MM.1S (cell line): ENCODE results near the gene SCUBE1.

Experiments used
- DNase-seq: peaks from one replicate; pipeline ENCODE4 v3.0.0-alpha.2; 2015
- H2AFZ ChIP-seq: fragments of 300-600 bp; sonication (generic); 2 replicates; pipeline ENCODE4 v1.6.0; 2016; ENCODE audit warnings: antibody characterized with exemption, low read length
- H3F3A ChIP-seq: fragments of 300-600 bp; sonication (generic); 2 replicates; pipeline ENCODE4 v1.6.1; 2016; ENCODE audit warnings: mild to moderate bottlenecking, antibody characterized with exemption, low read length, moderate library complexity, mixed read lengths; ENCODE audit not compliant: insufficient read depth
- H3K27ac ChIP-seq: fragments of 300-600 bp; sonication (generic); 2 replicates; pipeline ENCODE4 v1.5.1; 2016; ENCODE audit warnings: mild to moderate bottlenecking, low read length
- H3K27me3 ChIP-seq: fragments of 300-600 bp; sonication (generic); replicated peaks from 2 replicates; pipeline ENCODE4 v1.6.0; 2016; ENCODE audit warnings: low read length; ENCODE audit not compliant: insufficient read depth
- H3K36me3 ChIP-seq: fragments of 300-600 bp; sonication (generic); replicated peaks from 2 replicates; pipeline ENCODE4 v1.6.1; 2016; ENCODE audit warnings: mild to moderate bottlenecking, low read length, mixed read lengths; ENCODE audit not compliant: insufficient read depth
- H3K4me1 ChIP-seq: fragments of 300-600 bp; sonication (generic); 2 replicates; pipeline ENCODE4 v1.6.1; 2016; ENCODE audit warnings: low read length, mixed read lengths
- H3K4me2 ChIP-seq: fragments of 300-600 bp; sonication (generic); 2 replicates; pipeline ENCODE4 v1.6.0; 2016; ENCODE audit warnings: low read depth, low read length
- H3K4me3 ChIP-seq: fragments of 300-600 bp; sonication (generic); 2 replicates; pipeline ENCODE4 v1.5.1; 2016; ENCODE audit warnings: low read length, mixed read lengths
- H3K79me2 ChIP-seq: fragments of 300-600 bp; sonication (generic); 2 replicates; pipeline ENCODE4 v1.6.1; 2016; ENCODE audit warnings: mixed run types, low read length, mixed read lengths
- H3K9ac ChIP-seq: fragments of 300-600 bp; sonication (generic); 2 replicates; pipeline ENCODE4 v1.6.1; 2016; ENCODE audit warnings: low read length, mixed read lengths
- H3K9me2 ChIP-seq: fragments of 300-600 bp; sonication (generic); replicated peaks from 2 replicates; pipeline ENCODE4 v1.6.1; 2016; ENCODE audit warnings: mild to moderate bottlenecking, low read length, mixed read lengths; ENCODE audit not compliant: insufficient read depth
- H3K9me3 ChIP-seq: fragments of 300-600 bp; sonication (generic); replicated peaks from 2 replicates; pipeline ENCODE4 v1.6.1; 2016; ENCODE audit warnings: mild to moderate bottlenecking, low read length, mixed read lengths; ENCODE audit not compliant: insufficient read depth
- H4K20me1 ChIP-seq: fragments of 300-600 bp; sonication (generic); 2 replicates; pipeline ENCODE4 v1.6.1; 2016; ENCODE audit warnings: mild to moderate bottlenecking, low read length, moderate library complexity, mixed read lengths; ENCODE audit not compliant: insufficient read depth
- EZH2 ChIP-seq: fragments of 300-600 bp; sonication (generic); optimal IDR thresholded peaks from 2 replicates; pipeline ENCODE3; 2017; ENCODE audit warnings: low read depth, mild to moderate bottlenecking, antibody characterized with exemption, low read length, mixed read lengths
- EZH2phosphoT487 ChIP-seq: fragments of 300-600 bp; sonication (generic); IDR thresholded peaks from 2 replicates; pipeline ENCODE4 v1.6.1; 2018; ENCODE audit warnings: antibody characterized with exemption, low read length
- TF ChIP-seq, protein P1 (sequence below): fragments of 300-600 bp; sonication (generic); IDR thresholded peaks from 2 replicates; pipeline ENCODE4 v1.5.1; 2016; ENCODE audit warnings: antibody characterized with exemption, low read length, mixed read lengths

SCUBE1 gene

DNA sequence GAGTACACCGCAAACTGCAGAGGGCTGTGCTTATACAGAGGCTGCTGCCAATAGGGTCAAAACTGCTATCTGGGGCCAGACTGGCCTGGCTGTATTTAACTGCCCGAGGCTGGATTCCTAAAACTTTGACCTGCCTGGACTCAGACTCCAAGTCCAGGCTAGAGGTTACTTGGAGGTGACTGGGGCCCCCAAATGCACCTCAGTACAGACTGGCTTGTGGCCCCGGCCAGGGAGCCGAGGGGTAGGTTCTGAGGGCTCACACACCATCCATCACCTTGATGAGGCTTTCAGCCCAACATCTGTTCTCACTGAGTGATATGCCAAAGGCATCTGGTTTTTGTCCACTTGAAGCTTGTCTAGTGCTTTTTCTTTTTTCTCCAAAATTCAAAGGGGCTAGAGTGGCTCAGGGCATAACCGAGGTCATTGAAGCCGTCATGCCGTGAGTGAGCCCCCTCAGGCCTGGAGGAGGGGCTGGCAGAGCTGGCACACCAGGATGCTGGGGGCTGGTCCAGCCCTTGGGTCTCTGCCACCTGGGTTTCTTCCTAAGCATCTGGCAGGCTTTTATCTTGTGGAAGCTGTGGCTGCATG lies 103.9 kb downstream of the SCUBE1 start:
- H4K20me1 ChIP-seq = no peaks in the 10 kb centered on the region
- H3K9me3 ChIP-seq = no peaks in the 10 kb centered on the region
- TF ChIP-seq, protein P1, sequence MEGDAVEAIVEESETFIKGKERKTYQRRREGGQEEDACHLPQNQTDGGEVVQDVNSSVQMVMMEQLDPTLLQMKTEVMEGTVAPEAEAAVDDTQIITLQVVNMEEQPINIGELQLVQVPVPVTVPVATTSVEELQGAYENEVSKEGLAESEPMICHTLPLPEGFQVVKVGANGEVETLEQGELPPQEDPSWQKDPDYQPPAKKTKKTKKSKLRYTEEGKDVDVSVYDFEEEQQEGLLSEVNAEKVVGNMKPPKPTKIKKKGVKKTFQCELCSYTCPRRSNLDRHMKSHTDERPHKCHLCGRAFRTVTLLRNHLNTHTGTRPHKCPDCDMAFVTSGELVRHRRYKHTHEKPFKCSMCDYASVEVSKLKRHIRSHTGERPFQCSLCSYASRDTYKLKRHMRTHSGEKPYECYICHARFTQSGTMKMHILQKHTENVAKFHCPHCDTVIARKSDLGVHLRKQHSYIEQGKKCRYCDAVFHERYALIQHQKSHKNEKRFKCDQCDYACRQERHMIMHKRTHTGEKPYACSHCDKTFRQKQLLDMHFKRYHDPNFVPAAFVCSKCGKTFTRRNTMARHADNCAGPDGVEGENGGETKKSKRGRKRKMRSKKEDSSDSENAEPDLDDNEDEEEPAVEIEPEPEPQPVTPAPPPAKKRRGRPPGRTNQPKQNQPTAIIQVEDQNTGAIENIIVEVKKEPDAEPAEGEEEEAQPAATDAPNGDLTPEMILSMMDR = no peak
- no peak for TF ChIP-seq EZH2
- H3F3A ChIP-seq = no peaks in the 10 kb centered on the region
- no peaks in the 10 kb centered on the region; the same call in 1 of the 2 replicates for H3K27me3 ChIP-seq
- no peak overlapping the region for H3K4me2 ChIP-seq
- H3K27ac ChIP-seq = no peak overlapping the region
- H3K9me2 ChIP-seq = no peaks in the 10 kb centered on the region
- H3K9ac ChIP-seq = no peak overlapping the region
- H3K79me2 ChIP-seq = no peaks in the 10 kb centered on the region
- no peaks in the 10 kb centered on the region for H3K4me1 ChIP-seq
- H3K36me3 ChIP-seq = no peaks in the 10 kb centered on the region
- no peak for DNase-seq
- H2AFZ ChIP-seq = no peak overlapping the region
- no peak overlapping the region for H3K4me3 ChIP-seq

DNA sequence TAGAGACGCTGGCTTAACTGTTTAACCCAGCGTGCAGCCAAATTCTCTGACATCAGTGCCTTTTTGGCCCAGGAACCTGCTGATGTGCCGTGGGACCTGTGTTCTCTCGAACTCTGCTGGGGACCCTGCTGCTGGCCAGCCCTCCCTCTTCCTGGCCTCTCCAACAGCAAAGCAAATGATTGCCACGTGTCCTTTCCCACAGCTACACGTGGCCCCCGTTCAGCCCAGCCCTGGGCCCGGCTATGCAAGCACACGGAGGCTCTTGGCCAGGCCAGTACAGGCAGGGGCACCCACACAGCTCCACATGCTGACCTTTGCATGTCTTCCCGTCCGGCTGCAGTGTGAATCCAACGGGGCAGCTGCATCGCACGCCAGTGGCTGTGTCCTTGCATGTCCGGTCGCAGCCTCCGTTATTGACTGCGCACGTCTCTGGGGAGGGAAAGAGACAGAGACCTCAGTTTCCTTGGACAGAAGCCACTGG lies 104.6 kb downstream of the SCUBE1 start:
- DNase-seq = no peak
- Histone ChIP-seq H3K36me3 (no peaks in the 10 kb centered on the region), H3K4me1 (no peaks in the 10 kb centered on the region), H2AFZ (no peak overlapping the region), H3K9me2 (no peaks in the 10 kb centered on the region), H3K9me3 (no peaks in the 10 kb centered on the region), H3K27ac (no peak overlapping the region), H3F3A (no peaks in the 10 kb centered on the region), H4K20me1 (no peaks in the 10 kb centered on the region), H3K27me3 (no peaks in the 10 kb centered on the region; the same call in 1 of the 2 replicates), H3K4me3 (no peak overlapping the region), H3K9ac (no peak overlapping the region), H3K79me2 (no peaks in the 10 kb centered on the region), H3K4me2 (no peak overlapping the region)
- TF ChIP-seq, protein P1 = no peak
- TF ChIP-seq EZH2phosphoT487 = no peak
- no peak for TF ChIP-seq EZH2

DNA sequence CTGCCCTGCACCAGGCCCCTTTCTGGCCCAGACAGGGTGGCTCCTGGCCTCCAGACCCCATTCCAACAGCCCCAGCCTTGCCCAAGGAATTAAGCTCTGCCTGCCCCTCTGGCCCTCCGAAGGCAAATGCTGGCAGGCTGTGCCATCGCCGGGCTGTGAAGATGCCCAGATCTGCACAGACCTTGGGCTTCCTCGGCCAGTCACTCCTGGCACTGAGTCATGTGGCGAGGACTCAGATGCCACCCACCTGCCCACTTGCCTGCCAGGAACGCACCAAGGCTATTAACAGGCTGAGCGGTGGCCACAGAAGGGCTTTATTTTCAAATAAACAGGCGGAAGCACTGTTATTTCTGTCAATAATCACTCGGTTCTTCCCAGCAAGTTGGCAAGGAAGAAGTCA lies 105.9 kb downstream of the SCUBE1 start:
- no peak overlapping the region for H3K4me2 ChIP-seq
- TF ChIP-seq EZH2 (no peak), EZH2phosphoT487 (no peak)
- TF ChIP-seq, protein P1 = no peak
- no peaks in the 10 kb centered on the region for H4K20me1 ChIP-seq
- H3K79me2 ChIP-seq = no peaks in the 10 kb centered on the region
- no peak overlapping the region for H2AFZ ChIP-seq
- no peak for DNase-seq
- no peak overlapping the region for H3K9ac ChIP-seq
- H3K9me2 ChIP-seq = no peaks in the 10 kb centered on the region
- no peaks in the 10 kb centered on the region for H3F3A ChIP-seq
- no peaks in the 10 kb centered on the region for H3K4me1 ChIP-seq
- H3K9me3 ChIP-seq = no peaks in the 10 kb centered on the region
- no peaks in the 10 kb centered on the region; the same call in 1 of the 2 replicates for H3K27me3 ChIP-seq
- H3K36me3 ChIP-seq = no peaks in the 10 kb centered on the region
- H3K4me3 ChIP-seq = no peak overlapping the region
- H3K27ac ChIP-seq = no peak overlapping the region
